ENCODE measurements around the gene TACR1. TPM values are rescaled to one million over a fixed set of nuclear protein-coding genes. Genes with fewer than 3 reads are reported as not detected.
"Not testable (repeated sequence)": the region's sequence is repeated elsewhere in the genome, so short reads cannot be mapped to it uniquely, and the experiment has no call there.

Gene TACR1
- total RNA-seq, 1 experiment from 2014 or later, result not detected

DNA sequence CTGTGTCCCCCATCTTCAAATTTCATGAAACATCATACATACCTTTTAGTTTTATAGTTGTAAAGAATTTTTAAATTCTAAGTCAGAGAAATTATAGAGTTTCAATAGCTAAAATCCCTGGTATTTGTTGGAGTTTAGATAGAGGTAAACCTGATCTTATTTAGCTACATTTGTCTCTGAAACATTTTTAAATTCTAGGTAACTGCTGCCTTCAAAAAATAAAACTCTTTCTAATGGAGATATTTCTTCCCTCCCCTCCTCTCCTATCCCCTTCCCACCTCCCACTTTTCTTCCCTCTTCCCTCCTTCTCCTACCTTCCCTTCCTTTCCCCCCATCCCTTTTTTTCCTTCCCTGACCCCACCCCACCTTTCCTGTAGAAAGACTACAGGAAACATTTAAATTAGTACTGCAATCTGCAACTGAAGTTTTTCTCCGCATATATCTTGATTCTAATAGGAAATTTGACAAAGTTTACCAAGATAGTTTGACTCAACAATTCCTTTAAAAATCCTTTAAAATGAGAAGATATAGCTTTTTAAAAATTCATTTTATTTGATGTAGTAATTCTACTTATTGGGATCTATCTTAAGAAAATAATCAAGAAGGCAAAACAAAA, 4.1 kb downstream of the TACR1 start:
- no peak for DNase-seq (ENCODE audit: low read depth)

- no peak for DNase-seq (ENCODE audit: low read depth)
Observed at GRCh38 chr2:75194184-75194868, 5.0 kb downstream of the TACR1 start.

GRCh38 chr2:75192496-75192895, 6.8 kb downstream of the TACR1 start:
- DNase-seq (ENCODE audit: low read depth), result no peak

- DNase-seq (ENCODE audit: low read depth), result no peak
Observed at GRCh38 chr2:75190271-75190990, 8.9 kb downstream of the TACR1 start.

DNA sequence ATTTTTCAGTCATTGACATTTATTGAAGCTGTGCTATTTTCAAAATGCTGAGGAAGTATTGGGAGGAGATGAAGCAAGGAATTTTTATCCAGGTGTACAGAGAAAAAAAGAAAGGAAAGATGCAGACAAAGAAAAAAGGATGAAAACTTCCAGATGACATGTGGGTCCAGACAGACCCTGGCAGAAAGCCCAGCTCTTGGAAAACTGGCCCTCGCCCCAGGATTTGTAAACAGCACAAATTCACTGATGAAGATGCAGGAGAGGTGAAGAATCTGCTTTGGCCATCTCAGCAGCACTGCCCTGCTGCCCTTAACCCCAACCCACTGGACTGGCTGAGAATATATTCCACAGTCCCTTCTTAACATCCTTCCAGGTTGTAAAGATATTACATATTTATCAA, 12.5 kb downstream of the TACR1 start:
- no peak for DNase-seq (ENCODE audit: low read depth)

- DNase-seq (ENCODE audit: low read depth), result no peak
Observed at GRCh38 chr2:75182606-75183005, 16.7 kb downstream of the TACR1 start.

GRCh38 chr2:75180476-75180875, 18.8 kb downstream of the TACR1 start:
- no peak for DNase-seq (ENCODE audit: low read depth)

GRCh38 chr2:75177427-75177826, 21.9 kb downstream of the TACR1 start:
- DNase-seq (ENCODE audit: low read depth), result no peak

- no peak for DNase-seq (ENCODE audit: low read depth)
Observed at GRCh38 chr2:75175456-75175855, 23.9 kb downstream of the TACR1 start.

DNA sequence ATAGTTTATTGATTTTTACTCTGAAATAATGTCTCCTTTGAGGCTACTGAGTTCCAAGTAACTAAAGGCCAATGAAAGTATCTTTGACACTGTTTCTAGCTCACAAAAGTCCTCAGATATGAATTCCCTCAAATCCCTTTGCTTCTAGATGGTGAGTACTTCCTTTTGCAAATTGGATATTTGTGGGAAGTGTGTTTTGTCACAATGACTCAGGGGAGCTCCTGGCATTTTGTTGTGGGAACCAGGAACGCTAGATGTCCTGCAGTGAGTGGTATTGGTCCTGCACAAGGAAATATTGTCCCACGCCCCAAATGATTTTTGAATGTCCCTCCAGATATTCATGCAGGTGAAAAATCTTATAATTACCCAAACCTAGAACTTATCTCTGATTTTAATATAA, 24.3 kb downstream of the TACR1 start:
- DNase-seq (ENCODE audit: low read depth), result no peak

- no peak for DNase-seq (ENCODE audit: low read depth)
Observed at GRCh38 chr2:75174519-75174918, 24.8 kb downstream of the TACR1 start.

DNA sequence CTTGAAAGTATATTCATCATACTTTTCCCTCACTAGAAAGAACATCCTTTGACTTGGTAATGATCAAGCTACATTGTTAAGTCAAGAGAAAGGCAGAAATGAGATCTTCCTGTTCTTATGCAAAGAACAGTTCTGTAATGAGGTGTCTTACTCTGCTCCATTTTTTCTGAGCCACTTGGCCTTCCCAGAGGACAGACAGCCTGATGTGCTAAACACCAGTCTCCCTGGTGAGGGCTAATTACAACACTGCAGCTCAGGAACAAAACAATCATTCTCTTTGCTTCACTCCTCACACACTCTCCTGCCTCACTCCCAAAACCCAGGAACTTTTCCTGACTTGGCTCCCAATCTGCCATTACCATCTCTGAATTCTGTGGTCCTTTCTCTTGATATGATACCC, 25.6 kb downstream of the TACR1 start:
- no peak for DNase-seq (ENCODE audit: low read depth)

DNA sequence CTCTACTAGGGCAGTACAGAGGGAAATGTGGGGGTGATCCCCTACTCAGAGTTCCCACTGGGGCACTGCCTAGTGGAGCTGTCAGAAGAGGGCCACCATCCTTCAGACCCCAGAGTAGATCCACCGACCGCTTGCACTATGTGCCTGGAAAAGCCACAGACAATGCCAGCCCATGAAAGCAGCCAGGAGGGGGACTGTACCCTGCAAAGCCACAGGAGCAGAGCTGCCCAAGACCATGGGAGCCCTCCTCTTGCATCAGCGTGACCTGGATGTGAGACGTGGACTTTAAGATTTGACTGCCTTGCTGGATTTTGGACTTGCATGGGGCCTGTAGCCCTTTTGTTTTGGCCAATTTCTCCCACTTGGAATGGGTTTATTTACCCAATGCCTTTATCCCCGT, 27.9 kb downstream of the TACR1 start:
- not testable (repeated sequence) for DNase-seq (ENCODE audit: low read depth)

- DNase-seq (ENCODE audit: low read depth), result no peak
Observed at GRCh38 chr2:75170889-75171288, 28.4 kb downstream of the TACR1 start.

- no peak for DNase-seq (ENCODE audit: low read depth)
Observed at GRCh38 chr2:75168186-75168585, 31.1 kb downstream of the TACR1 start.

GRCh38 chr2:75166491-75166890, 32.8 kb downstream of the TACR1 start:
- DNase-seq (ENCODE audit: low read depth), result no peak

DNA sequence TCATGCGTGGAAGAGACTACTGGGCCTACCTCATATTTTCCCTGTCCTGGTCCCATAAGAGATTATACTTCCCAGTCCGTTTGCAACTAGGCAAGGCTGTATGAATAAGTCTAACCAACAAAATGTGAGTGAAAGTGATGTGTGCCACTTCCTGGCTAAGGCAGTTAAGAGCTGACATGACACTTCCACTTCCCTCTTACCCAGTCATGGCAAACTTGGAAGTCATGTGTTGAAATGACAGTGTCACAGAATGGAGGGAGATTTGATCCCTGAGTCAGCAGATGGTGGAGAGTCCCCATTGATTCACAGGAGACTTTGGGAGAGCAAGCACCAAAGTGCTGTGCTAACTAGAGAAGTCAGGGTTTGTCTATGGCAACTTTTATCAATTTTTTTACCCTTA, 36.4 kb downstream of the TACR1 start:
- DNase-seq (ENCODE audit: low read depth), result no peak

GRCh38 chr2:75162259-75162658, 37.1 kb downstream of the TACR1 start:
- no peak for DNase-seq (ENCODE audit: low read depth)

GRCh38 chr2:75157435-75157834, 41.9 kb downstream of the TACR1 start:
- DNase-seq (ENCODE audit: low read depth), result no peak

- DNase-seq (ENCODE audit: low read depth), result no peak
Observed at GRCh38 chr2:75155115-75155514, 44.2 kb downstream of the TACR1 start.

- DNase-seq (ENCODE audit: low read depth), result no peak
Observed at GRCh38 chr2:75153221-75153620, 46.1 kb downstream of the TACR1 start.

- not testable (repeated sequence) for DNase-seq (ENCODE audit: low read depth)
Observed at GRCh38 chr2:75152243-75152642, 47.1 kb downstream of the TACR1 start.

GRCh38 chr2:75147884-75148283, 51.4 kb downstream of the TACR1 start:
- not testable (repeated sequence) for DNase-seq (ENCODE audit: low read depth)

Data from LHCN-M2 (cell line).